ENCODE data around the gene TTC28.
A peak's percentile ranks its signal among the peaks of the same experiment; 100 is the strongest.

TTC28 gene

DNA sequence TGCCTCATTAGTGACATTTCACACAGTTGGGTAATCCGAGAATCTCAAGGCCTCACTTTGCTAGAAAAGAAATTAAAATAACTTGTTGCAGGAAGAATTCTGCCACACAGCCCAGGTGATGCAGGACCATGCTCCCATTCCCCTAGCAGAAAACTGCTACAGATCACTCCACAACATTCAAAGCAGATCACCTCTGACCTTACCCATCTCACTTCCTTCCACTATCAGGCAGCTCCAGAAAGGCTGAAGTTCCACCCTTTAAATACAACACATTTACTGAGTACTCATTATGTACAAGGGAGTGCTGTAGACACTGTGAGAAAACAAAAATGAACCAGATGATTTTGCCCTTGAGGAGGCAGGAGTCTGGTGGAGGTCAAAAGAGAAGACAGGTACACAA lies 231.0 kb downstream of the TTC28 start:
- in situ Hi-C loops (cut with MboI; ENCODE audit: low sequenced_read_pairs, unreplicated experiment): no loop called here
- TF ChIP-seq CTCF (IDR thresholded peaks at IDR 0.05; ENCODE audit: borderline replicate concordance, control extremely low read depth, extremely low read depth, insufficient read depth, missing control alignments): no peak

GRCh38 chr22:28444659-28445058 lies 235.0 kb downstream of the TTC28 start:
- in situ Hi-C loops (cut with MboI; ENCODE audit: low sequenced_read_pairs, unreplicated experiment): no loop called here
- TF ChIP-seq CTCF (IDR thresholded peaks at IDR 0.05; ENCODE audit: borderline replicate concordance, control extremely low read depth, extremely low read depth, insufficient read depth, missing control alignments): no peak
- DNase-seq (ENCODE audit: low spot score): no peak

More for the DNA sequence above, 231.0 kb downstream of the TTC28 start:
- DNase-seq (ENCODE audit: low spot score): no peak

DNA sequence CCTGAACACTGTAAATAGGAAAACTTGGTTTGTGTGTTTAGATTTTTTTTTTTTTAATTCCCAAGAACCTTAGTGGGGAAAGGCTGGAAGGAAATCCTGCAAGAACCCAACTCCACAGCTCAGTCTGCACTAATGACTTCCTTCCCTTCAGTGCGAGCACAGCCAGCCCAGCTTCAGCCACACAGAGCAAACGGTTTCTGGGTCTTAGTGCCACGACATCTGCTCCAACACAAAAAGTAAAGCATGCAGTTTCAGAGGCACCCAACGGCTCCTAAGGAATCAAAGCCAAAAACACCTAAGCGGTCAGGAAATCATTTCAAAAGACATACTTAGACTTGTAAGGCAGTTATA lies 236.1 kb downstream of the TTC28 start:
- in situ Hi-C loops (cut with MboI; ENCODE audit: low sequenced_read_pairs, unreplicated experiment): no loop called here

DNA sequence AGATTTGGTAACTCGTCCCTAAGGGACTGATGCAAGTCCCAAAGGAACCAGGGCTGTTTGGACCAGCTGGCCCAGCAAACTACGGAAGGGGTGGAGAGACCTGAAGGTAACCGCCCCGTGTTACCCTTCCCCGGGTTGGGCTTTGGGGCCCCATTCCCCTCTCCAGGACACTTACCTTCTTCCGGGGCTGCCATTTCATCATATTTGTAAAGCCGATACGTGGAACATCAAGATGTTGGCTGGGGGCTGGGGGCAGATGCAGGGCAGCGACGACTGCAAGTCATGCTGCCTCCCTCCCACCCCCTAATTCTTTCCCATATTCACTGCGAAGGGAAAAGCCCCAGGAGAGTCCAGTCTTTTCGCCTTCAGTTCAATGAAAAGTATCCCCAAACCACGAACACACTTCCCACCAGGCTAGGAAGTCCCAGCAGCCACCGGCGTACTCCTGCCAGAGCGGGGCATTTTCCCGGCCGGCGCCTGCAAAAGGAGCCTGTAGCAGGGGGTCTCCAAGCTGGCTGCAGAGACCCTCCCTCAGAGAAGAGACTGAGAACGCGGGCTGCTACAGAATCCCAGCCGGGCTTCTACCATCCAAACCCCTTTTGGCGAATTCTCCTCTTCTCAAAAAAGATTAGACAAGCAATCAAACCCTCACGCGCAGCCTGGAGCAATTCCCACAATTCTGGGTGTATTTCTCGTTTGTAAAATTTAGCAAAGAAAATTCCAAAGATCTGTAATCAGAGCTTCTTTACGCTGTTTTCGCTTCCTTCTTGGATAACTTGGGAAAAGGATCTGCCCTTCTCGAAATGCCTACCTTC lies 236.7 kb downstream of the TTC28 start:
- TF ChIP-seq CTCF (IDR thresholded peaks at IDR 0.05; ENCODE audit: borderline replicate concordance, control extremely low read depth, extremely low read depth, insufficient read depth, missing control alignments): no peak
- DNase-seq (ENCODE audit: low spot score): peak; percentile 51
- in situ Hi-C loops (cut with MboI; ENCODE audit: low sequenced_read_pairs, unreplicated experiment): no loop called here

More for the DNA sequence above, 236.1 kb downstream of the TTC28 start:
- TF ChIP-seq CTCF (IDR thresholded peaks at IDR 0.05; ENCODE audit: borderline replicate concordance, control extremely low read depth, extremely low read depth, insufficient read depth, missing control alignments): no peak
- peak; percentile 36 for DNase-seq (ENCODE audit: low spot score)

GRCh38 chr22:28442264-28442710 lies 237.4 kb downstream of the TTC28 start:
- in situ Hi-C loops (cut with MboI; ENCODE audit: low sequenced_read_pairs, unreplicated experiment): no loop called here

DNA sequence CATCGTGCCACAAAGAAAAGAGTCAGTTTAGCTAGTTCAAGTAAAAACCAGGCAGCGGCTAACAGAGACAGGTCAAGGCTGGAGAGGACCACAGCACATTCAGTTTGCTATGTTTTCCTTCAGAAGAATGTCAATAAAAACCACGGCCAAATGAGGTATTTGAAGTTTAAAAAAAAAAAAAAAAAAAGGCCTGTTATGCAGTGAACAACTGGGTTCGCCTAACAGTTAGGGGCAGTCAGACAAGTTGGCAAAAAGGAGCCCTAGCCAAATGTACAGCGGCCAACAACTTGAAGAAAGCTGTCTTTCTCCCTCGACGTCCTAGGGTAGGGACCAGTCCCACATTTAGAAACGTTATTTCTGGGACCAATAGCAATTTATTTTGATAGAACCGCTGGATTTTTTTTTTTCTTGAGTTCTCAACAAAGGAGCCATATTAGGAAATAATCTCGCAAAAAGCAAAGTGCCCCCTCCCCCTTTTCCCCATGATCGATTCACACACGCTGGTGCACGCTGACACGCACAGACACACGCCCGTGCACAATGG lies 237.8 kb downstream of the TTC28 start:
- TF ChIP-seq CTCF (IDR thresholded peaks at IDR 0.05; ENCODE audit: borderline replicate concordance, control extremely low read depth, extremely low read depth, insufficient read depth, missing control alignments): no peak
- in situ Hi-C loops (cut with MboI; ENCODE audit: low sequenced_read_pairs, unreplicated experiment): no loop called here
- DNase-seq (ENCODE audit: low spot score): no peak

More at GRCh38 chr22:28442264-28442710, 237.4 kb downstream of the TTC28 start:
- DNase-seq (ENCODE audit: low spot score): peak; percentile 92
- TF ChIP-seq CTCF (IDR thresholded peaks at IDR 0.05; ENCODE audit: borderline replicate concordance, control extremely low read depth, extremely low read depth, insufficient read depth, missing control alignments): peak; percentile 71
